HUDEP-2 (cell line): Measurements from ENCODE around the gene GTPBP6.
"Not testable (repeated sequence)": the region's sequence is repeated elsewhere in the genome, so short reads cannot be mapped to it uniquely, and the experiment has no call there.

Experiments used
- DNase-seq, 76 experiments: peaks; one replicate each; lab custom pipeline; 2025; ENCODE audit not compliant: unreplicated experiment in 76 of 76; lab: John Stamatoyannopoulos, UW

The GTPBP6 gene

GRCh38 chrX:318068-318738, 393 bp downstream of the GTPBP6 start:
- DNase-seq = no peak

- no peak for DNase-seq
Observed at GRCh38 chrX:317424-318067, 1.1 kb downstream of the GTPBP6 start.

- no peak for DNase-seq
Observed at GRCh38 chrX:316351-317325, 2.0 kb downstream of the GTPBP6 start.

GRCh38 chrX:314781-315595, 3.6 kb downstream of the GTPBP6 start:
- no peak for DNase-seq

GRCh38 chrX:314049-314448, 4.5 kb downstream of the GTPBP6 start:
- DNase-seq = no peak

GRCh38 chrX:313546-313945, 5.0 kb downstream of the GTPBP6 start:
- no peak for DNase-seq

GRCh38 chrX:312621-313331, 5.8 kb downstream of the GTPBP6 start:
- no peak for DNase-seq

GRCh38 chrX:311156-312129, 7.2 kb downstream of the GTPBP6 start:
- no peak for DNase-seq

- no peak for DNase-seq
Observed at GRCh38 chrX:310621-311155, 7.9 kb downstream of the GTPBP6 start.

GRCh38 chrX:308821-309520, 9.6 kb downstream of the GTPBP6 start:
- DNase-seq = no peak

GRCh38 chrX:307261-308111, 11.1 kb downstream of the GTPBP6 start:
- no peak for DNase-seq

GRCh38 chrX:306614-307251, 11.9 kb downstream of the GTPBP6 start:
- not testable (repeated sequence) for DNase-seq

- not testable (repeated sequence) for DNase-seq
Observed at GRCh38 chrX:305781-306613, 12.6 kb downstream of the GTPBP6 start.

GRCh38 chrX:302975-303374, 15.6 kb downstream of the GTPBP6 start:
- DNase-seq = no peak

- DNase-seq = no peak
Observed at GRCh38 chrX:300334-300733, 18.3 kb downstream of the GTPBP6 start.

- DNase-seq = no peak
Observed at GRCh38 chrX:298993-299392, 19.6 kb downstream of the GTPBP6 start.
